ENCODE results near the gene UGT1A8. TPM values are rescaled to one million over a fixed set of nuclear protein-coding genes. Genes with fewer than 3 reads are reported as not detected.

Gene UGT1A8
- polyA plus RNA-seq, 2 of the 4 experiments (the other 2 are of a cell fraction), result 0.22 TPM; not detected in 1

- DNase-seq (ENCODE audit: low read depth in 1 of 2, low spot score in 1 of 2) (no peak), ATAC-seq (0 out of 6 replicates have a peak, but pooled peaks of 1 of the 2 experiments have one; percentile 29), FAIRE-seq (no peak)
- ChIA-PET CTCF (no interaction called here), POLR2A (no interaction called here)
- WGBS (ENCODE audit: missing lambda C conversion rate), result 76% methylated on average over 4 of the region's 4 CpGs
- peak overlapping the region; percentile 82 to 85 for H3K27ac ChIP-seq
- peaks cover 16% of the 10 kb centered on the region; the same call in 2 of the 3 replicates for H3K4me1 ChIP-seq
- no peak overlapping the region for H3K4me2 ChIP-seq
- peaks cover 25% of the 10 kb centered on the region for H3K9me3 ChIP-seq
- TF ChIP-seq BHLHE40 (IDR thresholded peaks at IDR 0.05; ENCODE audit: low read depth, low read length) (no peak), ELK1 (IDR thresholded peaks at IDR 0.05; ENCODE audit: low read depth, low read length) (no peak), NR3C1 (IDR thresholded peaks at IDR 0.05) (no peak), MYC (IDR thresholded peaks at IDR 0.05; ENCODE audit: borderline replicate concordance, low read length) (no peak), ZFP36 (IDR thresholded peaks at IDR 0.05; ENCODE audit: borderline replicate concordance, partially characterized antibody) (no peak)
- no peak overlapping the region for H3K4me3 ChIP-seq
These were observed 57.6 kb downstream of the UGT1A8 start for GRCh38 chr2:233674995-233675394.

DNA sequence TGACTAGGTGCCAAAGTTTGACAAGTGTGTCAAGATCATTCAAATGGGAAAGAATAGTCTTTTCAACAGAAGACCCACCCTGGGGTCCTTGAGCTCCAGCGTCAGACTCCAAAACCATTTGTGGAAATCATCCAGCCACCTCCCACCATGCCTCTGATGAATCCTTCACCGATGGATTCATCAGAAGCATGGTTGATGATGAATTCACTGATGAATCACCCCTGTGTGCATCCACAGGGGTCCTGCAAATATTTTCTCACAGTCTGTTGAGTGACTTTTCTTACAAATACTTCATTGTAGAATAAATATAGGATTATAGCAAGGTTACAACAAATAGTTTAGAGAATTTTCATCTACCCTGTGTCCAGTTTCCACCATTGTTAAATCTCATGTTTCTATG is 58.6 kb downstream of the UGT1A8 start:
- H3K4me3 ChIP-seq, result no peak overlapping the region
- peaks cover 20% of the 10 kb centered on the region; the same call in 2 of the 3 replicates for H3K4me1 ChIP-seq
- ATAC-seq, result peak; percentile 62 to 72; a peak in 4 of 6 replicates
- H3K27ac ChIP-seq, result peak overlapping the region; percentile 77 to 82
- CTCF ChIA-PET, result interaction anchor here (1.0 to 1.4 kb wide), 2 partner anchors 23 to 35 kb away, joined by 4 read pairs; no protein-coding TSS in a partner anchor
- 0 out of 3 replicates have a peak, but pooled peaks have one; percentile 27 for TF ChIP-seq BCL3 (IDR thresholded peaks at IDR 0.05)
- TF ChIP-seq JUNB (IDR thresholded peaks at IDR 0.05), result peak; percentile 83
- TF ChIP-seq FOSL2 (IDR thresholded peaks at IDR 0.05), result peak; percentile 76
- peak; percentile 80 for TF ChIP-seq FOSL2 (CRISPR knock-in tag; IDR thresholded peaks at IDR 0.05)
- peak in 1 of 2 experiments; percentile 52; a peak in 1 of 5 replicates for TF ChIP-seq JUN (IDR thresholded peaks at IDR 0.05)
- peak; percentile 71 to 80; a peak in 2 of 5 replicates for TF ChIP-seq EP300 (IDR thresholded peaks at IDR 0.05)
- TF ChIP-seq, protein P1, sequence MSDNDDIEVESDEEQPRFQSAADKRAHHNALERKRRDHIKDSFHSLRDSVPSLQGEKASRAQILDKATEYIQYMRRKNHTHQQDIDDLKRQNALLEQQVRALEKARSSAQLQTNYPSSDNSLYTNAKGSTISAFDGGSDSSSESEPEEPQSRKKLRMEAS (IDR thresholded peaks at IDR 0.05), result peak; percentile 45; the same call in 1 of the 2 replicates
- TF ChIP-seq, protein P2, sequence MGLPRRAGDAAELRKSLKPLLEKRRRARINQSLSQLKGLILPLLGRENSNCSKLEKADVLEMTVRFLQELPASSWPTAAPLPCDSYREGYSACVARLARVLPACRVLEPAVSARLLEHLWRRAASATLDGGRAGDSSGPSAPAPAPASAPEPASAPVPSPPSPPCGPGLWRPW (IDR thresholded peaks at IDR 0.05), result no peak
- TF ChIP-seq ZSCAN20 (CRISPR knock-in tag; IDR thresholded peaks at IDR 0.05), result no peak
- TF ChIP-seq ZC3H11A (IDR thresholded peaks at IDR 0.05), result no peak
- peak; percentile 91; the same call in 1 of the 2 replicates for TF ChIP-seq GATA3 (IDR thresholded peaks at IDR 0.05; ENCODE audit: borderline replicate concordance)
- H3K4me2 ChIP-seq, result no peak overlapping the region
- no peak for FAIRE-seq
- peaks cover 18% of the 10 kb centered on the region for H3K9me3 ChIP-seq
- WGBS (ENCODE audit: missing lambda C conversion rate), result 3% methylated on average over 2 of the region's 2 CpGs
- POLR2A ChIA-PET, result no interaction called here
- peak in 1 of 2 experiments; percentile 70 for DNase-seq (ENCODE audit: low read depth in 1 of 2, low spot score in 1 of 2)

- H3K4me3 ChIP-seq, result no peak overlapping the region
- POLR2A ChIA-PET, result no interaction called here
- peak overlapping the region; percentile 44 to 80; a peak in 3 of 6 replicates for H3K27ac ChIP-seq
- no peaks in the 10 kb centered on the region; the same call in 1 of the 3 replicates for H3K9me3 ChIP-seq
- TF ChIP-seq ZNF302 (CRISPR knock-in tag; IDR thresholded peaks at IDR 0.05), result no peak
- TF ChIP-seq RAD21 (conservative IDR thresholded peaks at IDR 0.05 in 1 of 2, IDR thresholded peaks at IDR 0.05 in 1 of 2), result no peak
- TF ChIP-seq EHF (CRISPR knock-in tag; IDR thresholded peaks at IDR 0.05), result no peak
- TF ChIP-seq PBX3 (IDR thresholded peaks at IDR 0.05), result no peak
- TF ChIP-seq MAZ (IDR thresholded peaks at IDR 0.05; ENCODE audit: borderline replicate concordance, low read depth, low read length), result no peak
- TF ChIP-seq MYC (IDR thresholded peaks at IDR 0.05; ENCODE audit: borderline replicate concordance, low read length), result no peak
- TF ChIP-seq, protein P3, sequence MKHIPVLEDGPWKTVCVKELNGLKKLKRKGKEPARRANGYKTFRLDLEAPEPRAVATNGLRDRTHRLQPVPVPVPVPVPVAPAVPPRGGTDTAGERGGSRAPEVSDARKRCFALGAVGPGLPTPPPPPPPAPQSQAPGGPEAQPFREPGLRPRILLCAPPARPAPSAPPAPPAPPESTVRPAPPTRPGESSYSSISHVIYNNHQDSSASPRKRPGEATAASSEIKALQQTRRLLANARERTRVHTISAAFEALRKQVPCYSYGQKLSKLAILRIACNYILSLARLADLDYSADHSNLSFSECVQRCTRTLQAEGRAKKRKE (CRISPR knock-in tag; IDR thresholded peaks at IDR 0.05; ENCODE audit: low read depth), result no peak
- no peak for TF ChIP-seq NR3C1 (IDR thresholded peaks at IDR 0.05)
- no peak for TF ChIP-seq CEBPB (IDR thresholded peaks at IDR 0.05)
- no peak for TF ChIP-seq KDM5A (IDR thresholded peaks at IDR 0.05)
- TF ChIP-seq PHF8 (IDR thresholded peaks at IDR 0.05; ENCODE audit: borderline replicate concordance, low read depth), result no peak
- TF ChIP-seq HEYL (CRISPR knock-in tag; IDR thresholded peaks at IDR 0.05), result no peak
- TF ChIP-seq CBX8 (IDR thresholded peaks at IDR 0.05), result no peak
- no peak for TF ChIP-seq CHD2 (IDR thresholded peaks at IDR 0.05; ENCODE audit: low read length, partially characterized antibody)
- no peak for TF ChIP-seq POLR2A (IDR thresholded peaks at IDR 0.05; ENCODE audit: low read length)
- no peak for TF ChIP-seq FOSB (CRISPR knock-in tag; IDR thresholded peaks at IDR 0.05)
- no peak for TF ChIP-seq NPAS2 (CRISPR knock-in tag; IDR thresholded peaks at IDR 0.05; ENCODE audit: borderline replicate concordance)
- TF ChIP-seq KDM1A (IDR thresholded peaks at IDR 0.05; ENCODE audit: low read depth), result no peak
- no peak for DNase-seq (ENCODE audit: low read depth in 1 of 2, low spot score in 1 of 2)
- H3K4me2 ChIP-seq, result no peak overlapping the region
- no peak for ATAC-seq
- H3K4me1 ChIP-seq, result peaks cover 16% of the 10 kb centered on the region; the same call in 1 of the 3 replicates
- CTCF ChIA-PET, result interaction anchor here (1.4 kb wide), 1 partner anchor 9 kb away, joined by 3 read pairs; no protein-coding TSS in a partner anchor
- no peak for FAIRE-seq
- WGBS (ENCODE audit: missing lambda C conversion rate), result 87% methylated on average over 4 of the region's 4 CpGs
These were observed 61.8 kb downstream of the UGT1A8 start for GRCh38 chr2:233679196-233679595.

Data from A549 (cell line).